ENCODE results near the gene KDM6B.

- no peak for TF ChIP-seq TAF1 (IDR thresholded peaks at IDR 0.05; ENCODE audit: low read depth, low read length)
- TF ChIP-seq POLR2A (IDR thresholded peaks at IDR 0.05; ENCODE audit: low read depth, low read length): no peak
These were observed 24.4 kb downstream of the KDM6B start for GRCh38 chr17:7858522-7858810.
